ENCODE data around the gene UNC5CL. TPM values are rescaled to one million over a fixed set of nuclear protein-coding genes. Genes with fewer than 3 reads are reported as not detected.

The UNC5CL gene
- total RNA-seq, 1 donor from 2014 or later: 0.25 TPM

GRCh38 chr6:40978687-40979289, 60.2 kb downstream of the UNC5CL start:
- no peak overlapping the region for H3K4me3 Mint-ChIP-seq (ENCODE audit: unreplicated experiment)
- no peaks in the 10 kb centered on the region for H3K36me3 Mint-ChIP-seq (ENCODE audit: low read depth)
- TF ChIP-seq, protein P1, sequence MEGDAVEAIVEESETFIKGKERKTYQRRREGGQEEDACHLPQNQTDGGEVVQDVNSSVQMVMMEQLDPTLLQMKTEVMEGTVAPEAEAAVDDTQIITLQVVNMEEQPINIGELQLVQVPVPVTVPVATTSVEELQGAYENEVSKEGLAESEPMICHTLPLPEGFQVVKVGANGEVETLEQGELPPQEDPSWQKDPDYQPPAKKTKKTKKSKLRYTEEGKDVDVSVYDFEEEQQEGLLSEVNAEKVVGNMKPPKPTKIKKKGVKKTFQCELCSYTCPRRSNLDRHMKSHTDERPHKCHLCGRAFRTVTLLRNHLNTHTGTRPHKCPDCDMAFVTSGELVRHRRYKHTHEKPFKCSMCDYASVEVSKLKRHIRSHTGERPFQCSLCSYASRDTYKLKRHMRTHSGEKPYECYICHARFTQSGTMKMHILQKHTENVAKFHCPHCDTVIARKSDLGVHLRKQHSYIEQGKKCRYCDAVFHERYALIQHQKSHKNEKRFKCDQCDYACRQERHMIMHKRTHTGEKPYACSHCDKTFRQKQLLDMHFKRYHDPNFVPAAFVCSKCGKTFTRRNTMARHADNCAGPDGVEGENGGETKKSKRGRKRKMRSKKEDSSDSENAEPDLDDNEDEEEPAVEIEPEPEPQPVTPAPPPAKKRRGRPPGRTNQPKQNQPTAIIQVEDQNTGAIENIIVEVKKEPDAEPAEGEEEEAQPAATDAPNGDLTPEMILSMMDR (IDR thresholded peaks at IDR 0.05): no peak
- H3K4me1 Mint-ChIP-seq (ENCODE audit: low read depth): peaks cover 16% of the 10 kb centered on the region
- DNase-seq (ENCODE audit: low spot score): no peak
- peaks cover 53% of the 10 kb centered on the region for H3K27me3 Mint-ChIP-seq (ENCODE audit: low read depth)
- peaks cover 16% of the 10 kb centered on the region for H3K9me3 Mint-ChIP-seq (ENCODE audit: low read depth)
- no peak overlapping the region for H3K27ac Mint-ChIP-seq (ENCODE audit: unreplicated experiment)

GRCh38 chr6:40977695-40978094, 61.3 kb downstream of the UNC5CL start:
- TF ChIP-seq, protein P1 (IDR thresholded peaks at IDR 0.05): no peak
- no peak for DNase-seq (ENCODE audit: low spot score)
- peaks cover 49% of the 10 kb centered on the region for H3K27me3 Mint-ChIP-seq (ENCODE audit: low read depth)
- H3K27ac Mint-ChIP-seq (ENCODE audit: unreplicated experiment): no peak overlapping the region
- H3K9me3 Mint-ChIP-seq (ENCODE audit: low read depth): peaks cover 17% of the 10 kb centered on the region
- no peak overlapping the region for H3K4me3 Mint-ChIP-seq (ENCODE audit: unreplicated experiment)
- H3K4me1 Mint-ChIP-seq (ENCODE audit: low read depth): peaks cover 11% of the 10 kb centered on the region
- H3K36me3 Mint-ChIP-seq (ENCODE audit: low read depth): no peaks in the 10 kb centered on the region

- Mint-ChIP-seq H3K4me1 (ENCODE audit: low read depth) (peaks cover 5% of the 10 kb centered on the region), H3K36me3 (ENCODE audit: low read depth) (no peaks in the 10 kb centered on the region), H3K4me3 (ENCODE audit: unreplicated experiment) (no peak overlapping the region), H3K9me3 (ENCODE audit: low read depth) (peaks cover 23% of the 10 kb centered on the region), H3K27me3 (ENCODE audit: low read depth) (peaks cover 49% of the 10 kb centered on the region), H3K27ac (ENCODE audit: unreplicated experiment) (no peak overlapping the region)
- TF ChIP-seq, protein P1 (IDR thresholded peaks at IDR 0.05): no peak
- no peak for DNase-seq (ENCODE audit: low spot score)
These were observed 61.9 kb downstream of the UNC5CL start for GRCh38 chr6:40977085-40977484.

Other genes with a start within 250 kb of the UNC5CL start
- not detected in 3 replicates for gene TSPO2, start 3.2 kb upstream of the UNC5CL start, total RNA-seq
- not detected in 3 replicates for gene APOBEC2, start 14.0 kb upstream of the UNC5CL start, total RNA-seq
- 11.4 to 12.2 TPM (median 12.2 TPM) in 3 replicates for gene OARD1, start 33.1 kb upstream of the UNC5CL start, total RNA-seq
- gene NFYA, start 33.8 kb upstream of the UNC5CL start, total RNA-seq: 18.8 to 24.7 TPM (median 20.5 TPM) in 3 replicates
- not detected in 3 replicates for gene TREML1, start 115.1 kb upstream of the UNC5CL start, total RNA-seq
- gene TREM2, start 123.9 kb upstream of the UNC5CL start, total RNA-seq: not detected in 3 replicates
- not detected in 3 replicates for gene TREML2, start 161.9 kb upstream of the UNC5CL start, total RNA-seq
- gene TREML4, start 189.1 kb upstream of the UNC5CL start, total RNA-seq: not detected in 3 replicates
- gene TREM1, start 247.5 kb upstream of the UNC5CL start, total RNA-seq: 0.25 TPM in 1 of 3 replicates, not detected in the others